Measurements from ENCODE around the gene RBBP8NL.

The RBBP8NL gene

DNA sequence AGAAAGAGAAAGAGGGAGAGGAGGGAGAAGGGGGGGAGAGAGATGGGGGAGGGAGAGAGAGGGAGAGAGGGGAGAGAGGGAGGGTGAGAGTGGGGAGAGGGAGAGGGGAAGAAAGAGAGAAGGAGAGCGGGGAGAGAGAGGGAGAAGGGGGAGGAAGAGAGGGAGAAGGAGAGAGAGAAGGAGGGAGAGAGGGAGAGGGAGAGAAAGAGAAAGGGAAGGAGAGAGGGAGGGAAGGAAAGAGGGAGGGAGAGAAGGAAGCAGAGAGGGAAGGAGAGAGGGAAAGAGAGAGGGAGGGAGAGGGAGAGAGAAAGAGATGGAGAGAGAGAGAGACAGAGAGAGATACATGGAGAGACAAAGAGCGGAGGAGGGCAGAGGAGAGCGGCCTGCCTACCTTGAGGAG is 24.6 kb upstream of the RBBP8NL start:
- H3K27ac ChIP-seq (ENCODE audit: low read depth, low read length): no peak overlapping the region

DNA sequence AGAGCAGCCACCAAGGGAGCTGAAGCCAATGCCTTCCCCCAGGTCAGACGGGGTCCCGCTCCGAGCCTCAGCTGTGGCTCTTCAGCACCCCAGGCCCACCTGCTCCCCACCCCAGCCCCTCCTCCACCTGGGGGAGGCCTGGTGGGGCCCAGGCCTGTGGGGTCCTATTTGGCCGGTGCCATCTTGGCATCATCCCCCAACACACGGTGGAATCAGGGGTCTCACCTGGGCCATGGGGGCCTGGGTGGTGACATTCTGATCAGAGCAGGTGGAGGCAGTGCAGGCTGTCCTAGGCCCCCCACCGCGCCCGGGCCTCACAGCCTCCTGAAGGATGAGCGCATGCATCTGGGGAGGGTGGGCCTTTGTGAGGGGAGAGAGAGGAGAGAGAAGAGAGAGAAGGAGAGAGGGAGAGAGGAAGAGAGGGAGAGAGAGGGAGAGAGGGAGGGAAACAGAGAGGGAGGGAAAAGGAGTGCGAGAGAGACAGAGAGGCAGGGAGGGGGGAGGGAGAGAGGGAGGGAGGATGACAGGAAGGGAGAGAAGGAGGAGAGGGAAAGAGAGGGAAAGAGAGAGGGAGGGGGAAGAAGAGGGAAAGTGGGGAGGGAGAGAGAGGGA is 23.9 kb upstream of the RBBP8NL start:
- no peak overlapping the region for H3K4me3 ChIP-seq (ENCODE audit: low read depth, low read length)
- no peaks in the 10 kb centered on the region for H3K79me2 ChIP-seq (ENCODE audit: control insufficient read depth, insufficient read depth, low read length, unreplicated experiment)
- no peaks in the 10 kb centered on the region for H3K36me3 ChIP-seq (ENCODE audit: insufficient read depth, low read length)
- no peak overlapping the region for H2AFZ ChIP-seq (ENCODE audit: low read length, unreplicated experiment)
- no peak overlapping the region for H3K27ac ChIP-seq (ENCODE audit: low read depth, low read length)
- H3K4me1 ChIP-seq (ENCODE audit: control insufficient read depth, insufficient read depth, low read length, unreplicated experiment): no peaks in the 10 kb centered on the region
- H3K27me3 ChIP-seq (ENCODE audit: insufficient read depth, low read length): peaks cover 28% of the 10 kb centered on the region

More for the DNA sequence above, 24.6 kb upstream of the RBBP8NL start:
- Histone ChIP-seq H3K27me3 (ENCODE audit: insufficient read depth, low read length) (peaks cover 28% of the 10 kb centered on the region), H3K79me2 (ENCODE audit: control insufficient read depth, insufficient read depth, low read length, unreplicated experiment) (no peaks in the 10 kb centered on the region), H2AFZ (ENCODE audit: low read length, unreplicated experiment) (no peak overlapping the region), H3K4me3 (ENCODE audit: low read depth, low read length) (no peak overlapping the region), H3K36me3 (ENCODE audit: insufficient read depth, low read length) (no peaks in the 10 kb centered on the region), H3K4me1 (ENCODE audit: control insufficient read depth, insufficient read depth, low read length, unreplicated experiment) (no peaks in the 10 kb centered on the region)

DNA sequence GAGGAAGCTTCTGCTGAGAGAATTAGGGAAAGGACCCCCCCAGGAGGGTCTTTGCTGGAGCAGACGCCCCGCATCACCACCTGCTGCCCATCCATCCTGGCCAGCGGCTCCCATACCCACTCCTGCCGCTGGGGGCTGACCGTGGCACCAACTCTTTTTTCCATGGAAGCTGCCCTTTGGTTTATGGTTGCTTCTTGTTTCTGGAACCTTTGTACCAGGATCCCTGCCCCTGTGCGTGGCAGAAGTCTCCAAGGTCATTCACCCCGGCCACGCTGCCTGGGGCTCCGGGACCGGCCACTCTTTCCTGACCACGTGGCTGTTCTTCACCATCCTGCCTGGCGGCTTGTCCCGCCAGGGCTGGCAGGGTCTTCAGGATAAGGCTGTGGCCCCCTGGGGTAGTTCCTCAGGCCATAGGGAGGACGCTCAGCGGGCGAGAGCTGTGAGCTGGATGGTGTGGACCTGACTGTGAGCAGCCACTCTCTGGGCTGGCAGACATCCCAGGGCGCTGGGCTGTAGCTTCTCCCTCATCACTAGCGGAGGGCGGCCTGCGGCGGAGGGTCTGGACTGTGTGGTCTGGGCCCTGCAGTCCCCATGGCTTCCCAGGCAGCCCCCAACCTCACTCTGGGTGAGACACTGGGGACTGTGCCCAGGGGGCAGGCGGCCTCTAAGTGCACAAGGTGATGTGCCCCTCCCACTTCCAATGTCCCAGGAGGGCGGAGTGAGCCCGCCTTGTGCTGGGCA is 22.8 kb upstream of the RBBP8NL start:
- H2AFZ ChIP-seq (ENCODE audit: low read length, unreplicated experiment): no peak overlapping the region
- no peaks in the 10 kb centered on the region for H3K4me1 ChIP-seq (ENCODE audit: control insufficient read depth, insufficient read depth, low read length, unreplicated experiment)
- no peaks in the 10 kb centered on the region for H3K79me2 ChIP-seq (ENCODE audit: control insufficient read depth, insufficient read depth, low read length, unreplicated experiment)
- no peak overlapping the region for H3K27ac ChIP-seq (ENCODE audit: low read depth, low read length)
- no peak overlapping the region for H3K4me3 ChIP-seq (ENCODE audit: low read depth, low read length)
- peaks cover 28% of the 10 kb centered on the region for H3K27me3 ChIP-seq (ENCODE audit: insufficient read depth, low read length)
- no peaks in the 10 kb centered on the region for H3K36me3 ChIP-seq (ENCODE audit: insufficient read depth, low read length)

DNA sequence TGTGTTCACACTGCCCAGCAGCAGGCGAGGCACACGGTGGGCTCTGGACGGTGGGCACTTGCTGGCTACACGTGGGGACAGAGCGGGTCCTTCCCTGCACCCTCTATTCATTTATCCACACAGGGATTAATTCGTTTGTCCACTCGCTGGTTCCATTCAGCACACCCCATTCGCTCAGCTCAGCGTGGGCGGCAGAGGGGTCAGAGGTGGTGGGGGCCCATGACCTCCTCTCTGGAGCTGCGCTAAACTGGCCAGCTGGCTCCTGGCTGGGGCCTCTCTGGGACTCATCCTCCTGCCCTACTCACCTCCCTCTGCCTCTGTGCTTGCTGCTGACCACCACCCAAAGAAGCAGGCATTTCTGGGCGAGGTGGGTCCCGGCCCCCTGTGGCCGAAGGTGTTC is 21.4 kb upstream of the RBBP8NL start:
- H3K4me1 ChIP-seq (ENCODE audit: control insufficient read depth, insufficient read depth, low read length, unreplicated experiment): no peaks in the 10 kb centered on the region
- no peak overlapping the region for H3K4me3 ChIP-seq (ENCODE audit: low read depth, low read length)
- no peak overlapping the region for H2AFZ ChIP-seq (ENCODE audit: low read length, unreplicated experiment)
- H3K36me3 ChIP-seq (ENCODE audit: insufficient read depth, low read length): no peaks in the 10 kb centered on the region
- H3K27me3 ChIP-seq (ENCODE audit: insufficient read depth, low read length): peaks cover 28% of the 10 kb centered on the region
- no peaks in the 10 kb centered on the region for H3K79me2 ChIP-seq (ENCODE audit: control insufficient read depth, insufficient read depth, low read length, unreplicated experiment)
- no peak overlapping the region for H3K27ac ChIP-seq (ENCODE audit: low read depth, low read length)

DNA sequence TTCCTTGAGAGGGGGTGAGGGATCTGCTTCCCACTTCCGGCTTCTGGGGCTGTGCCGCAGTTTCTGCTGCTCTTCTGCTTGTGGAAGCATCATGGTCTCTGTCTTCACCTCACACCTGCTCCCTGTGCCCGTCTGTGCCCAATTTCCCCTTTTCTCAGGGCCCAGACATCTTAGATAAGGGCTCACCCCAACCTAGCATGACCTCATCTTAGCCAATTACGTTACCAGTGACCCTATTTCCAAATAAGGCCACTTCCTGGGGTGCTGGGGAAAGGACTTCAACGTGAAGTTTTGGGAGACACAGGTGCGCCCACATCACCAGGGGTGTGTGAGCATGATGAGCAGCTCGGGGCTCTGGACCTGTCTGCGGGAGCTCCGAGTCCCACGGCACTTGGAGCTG is 20.7 kb upstream of the RBBP8NL start:
- no peak overlapping the region for H2AFZ ChIP-seq (ENCODE audit: low read length, unreplicated experiment)
- no peaks in the 10 kb centered on the region for H3K36me3 ChIP-seq (ENCODE audit: insufficient read depth, low read length)
- H3K4me3 ChIP-seq (ENCODE audit: low read depth, low read length): no peak overlapping the region
- peaks cover 28% of the 10 kb centered on the region for H3K27me3 ChIP-seq (ENCODE audit: insufficient read depth, low read length)
- no peak overlapping the region for H3K27ac ChIP-seq (ENCODE audit: low read depth, low read length)
- no peaks in the 10 kb centered on the region for H3K79me2 ChIP-seq (ENCODE audit: control insufficient read depth, insufficient read depth, low read length, unreplicated experiment)
- H3K4me1 ChIP-seq (ENCODE audit: control insufficient read depth, insufficient read depth, low read length, unreplicated experiment): no peaks in the 10 kb centered on the region

DNA sequence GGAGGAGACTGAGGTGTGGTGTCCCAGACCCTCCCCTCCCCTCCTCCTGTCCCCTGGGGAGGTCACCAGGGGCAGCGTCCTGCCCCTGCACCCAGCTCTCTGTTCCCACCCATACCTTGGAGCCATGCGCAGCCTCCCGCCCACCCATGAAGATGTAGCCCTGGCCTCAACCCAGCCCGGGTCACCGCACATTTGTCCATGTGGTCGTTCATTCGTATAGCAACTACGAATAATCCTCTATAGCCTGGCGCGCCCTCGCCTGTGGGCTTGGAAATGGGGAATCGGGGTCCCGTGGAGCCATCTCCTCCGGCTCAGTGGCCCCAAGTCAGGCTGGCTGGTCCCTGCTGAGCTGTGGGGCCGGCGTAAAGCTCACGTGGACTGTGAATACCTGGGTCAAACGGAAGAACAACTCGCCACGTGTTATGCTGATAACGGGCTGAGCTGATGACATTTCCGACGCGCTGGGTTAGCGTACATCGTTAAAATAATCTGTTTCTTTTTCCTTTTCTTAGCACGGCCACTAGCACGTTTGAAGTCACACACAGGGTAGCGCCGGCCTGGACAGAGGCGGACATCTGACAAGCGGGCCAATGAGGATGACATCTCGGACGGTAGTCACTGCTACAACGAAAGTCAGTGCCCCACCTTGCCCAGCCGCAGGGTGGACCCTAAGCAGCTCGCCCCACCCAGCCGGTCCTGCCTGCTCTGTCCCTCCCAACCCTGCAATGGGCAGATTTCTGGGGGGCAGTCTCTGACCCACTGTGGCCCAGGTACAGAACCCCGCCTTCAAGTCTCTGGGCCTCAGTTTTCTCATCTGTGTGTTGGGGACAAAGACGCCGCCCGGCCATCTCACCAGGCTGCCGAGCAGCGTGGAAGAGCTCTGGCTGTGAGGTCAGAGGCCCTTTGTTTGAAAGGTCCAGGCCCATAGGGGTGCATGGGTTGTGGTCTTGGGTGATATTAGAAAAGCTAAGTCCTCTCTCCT is 19.8 kb upstream of the RBBP8NL start:
- no peak overlapping the region for H2AFZ ChIP-seq (ENCODE audit: low read length, unreplicated experiment)
- no peak overlapping the region for H3K27ac ChIP-seq (ENCODE audit: low read depth, low read length)
- no peaks in the 10 kb centered on the region for H3K36me3 ChIP-seq (ENCODE audit: insufficient read depth, low read length)
- no peaks in the 10 kb centered on the region for H3K4me1 ChIP-seq (ENCODE audit: control insufficient read depth, insufficient read depth, low read length, unreplicated experiment)
- H3K27me3 ChIP-seq (ENCODE audit: insufficient read depth, low read length): peaks cover 22% of the 10 kb centered on the region
- H3K4me3 ChIP-seq (ENCODE audit: low read depth, low read length): no peak overlapping the region
- H3K79me2 ChIP-seq (ENCODE audit: control insufficient read depth, insufficient read depth, low read length, unreplicated experiment): no peaks in the 10 kb centered on the region

DNA sequence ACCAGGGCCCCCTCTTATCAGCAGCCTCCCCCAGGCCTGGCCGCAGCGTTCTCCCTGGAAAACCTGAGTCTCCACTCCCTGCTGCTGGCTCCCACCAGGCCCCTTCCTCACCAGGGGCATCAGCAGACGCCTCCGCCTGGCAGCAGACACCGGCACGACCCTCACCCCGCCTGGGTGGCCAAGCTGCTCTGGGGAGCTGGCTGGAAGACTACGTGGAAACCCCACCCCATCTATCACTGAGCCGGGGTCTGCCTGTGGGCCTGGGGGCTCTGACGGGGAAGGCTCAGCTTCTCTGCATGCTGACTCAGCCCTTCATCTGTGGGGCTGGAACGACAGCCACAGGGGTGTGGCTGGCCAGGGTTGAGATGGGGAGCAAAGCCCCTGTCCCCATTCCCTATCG is 19.1 kb upstream of the RBBP8NL start:
- no peaks in the 10 kb centered on the region for H3K79me2 ChIP-seq (ENCODE audit: control insufficient read depth, insufficient read depth, low read length, unreplicated experiment)
- H3K27me3 ChIP-seq (ENCODE audit: insufficient read depth, low read length): peaks cover 23% of the 10 kb centered on the region
- no peak overlapping the region for H2AFZ ChIP-seq (ENCODE audit: low read length, unreplicated experiment)
- no peaks in the 10 kb centered on the region for H3K36me3 ChIP-seq (ENCODE audit: insufficient read depth, low read length)
- no peak overlapping the region for H3K27ac ChIP-seq (ENCODE audit: low read depth, low read length)
- H3K4me3 ChIP-seq (ENCODE audit: low read depth, low read length): no peak overlapping the region
- H3K4me1 ChIP-seq (ENCODE audit: control insufficient read depth, insufficient read depth, low read length, unreplicated experiment): no peaks in the 10 kb centered on the region

DNA sequence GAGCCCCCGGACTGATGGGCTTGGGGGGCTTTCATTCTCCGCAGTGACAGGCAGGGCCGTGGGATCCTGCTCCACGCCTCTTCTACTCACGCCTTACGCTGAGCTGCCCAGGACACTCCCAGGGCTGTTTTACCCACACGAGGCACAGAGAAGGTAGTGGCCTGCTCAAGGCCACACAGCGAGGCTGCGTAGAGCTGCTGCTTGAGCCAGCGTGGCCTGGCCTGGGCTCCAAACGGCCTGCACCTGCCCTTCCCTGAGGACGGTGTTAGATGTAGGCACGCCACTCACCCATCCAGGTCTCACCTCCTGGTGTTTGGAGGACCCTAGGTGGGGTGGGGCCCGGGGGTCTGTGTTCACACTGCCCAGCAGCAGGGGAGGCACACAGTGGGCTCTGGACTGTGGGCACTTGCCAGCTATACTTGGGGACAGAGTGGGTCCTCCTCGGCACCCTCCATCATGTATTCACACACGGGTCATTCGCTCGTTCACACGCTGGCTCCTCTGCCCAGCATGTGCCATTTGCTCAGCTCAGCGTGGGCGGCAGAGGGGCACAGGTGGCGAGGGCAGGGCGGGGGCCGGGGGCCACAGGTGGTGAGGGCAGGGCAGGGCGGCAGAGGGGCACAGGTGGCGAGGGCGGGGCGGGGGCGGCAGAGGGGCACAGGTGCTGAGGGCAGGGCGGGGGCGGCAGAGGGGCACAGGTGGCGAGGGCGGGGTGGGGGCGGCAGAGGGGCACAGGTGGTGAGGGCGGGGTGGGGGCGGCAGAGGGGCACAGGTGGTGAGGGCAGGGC is 18.4 kb upstream of the RBBP8NL start:
- Histone ChIP-seq H3K27me3 (ENCODE audit: insufficient read depth, low read length) (peaks cover 23% of the 10 kb centered on the region), H3K27ac (ENCODE audit: low read depth, low read length) (no peak overlapping the region), H2AFZ (ENCODE audit: low read length, unreplicated experiment) (no peak overlapping the region), H3K79me2 (ENCODE audit: control insufficient read depth, insufficient read depth, low read length, unreplicated experiment) (no peaks in the 10 kb centered on the region), H3K4me3 (ENCODE audit: low read depth, low read length) (no peak overlapping the region), H3K4me1 (ENCODE audit: control insufficient read depth, insufficient read depth, low read length, unreplicated experiment) (no peaks in the 10 kb centered on the region), H3K36me3 (ENCODE audit: insufficient read depth, low read length) (no peaks in the 10 kb centered on the region)

DNA sequence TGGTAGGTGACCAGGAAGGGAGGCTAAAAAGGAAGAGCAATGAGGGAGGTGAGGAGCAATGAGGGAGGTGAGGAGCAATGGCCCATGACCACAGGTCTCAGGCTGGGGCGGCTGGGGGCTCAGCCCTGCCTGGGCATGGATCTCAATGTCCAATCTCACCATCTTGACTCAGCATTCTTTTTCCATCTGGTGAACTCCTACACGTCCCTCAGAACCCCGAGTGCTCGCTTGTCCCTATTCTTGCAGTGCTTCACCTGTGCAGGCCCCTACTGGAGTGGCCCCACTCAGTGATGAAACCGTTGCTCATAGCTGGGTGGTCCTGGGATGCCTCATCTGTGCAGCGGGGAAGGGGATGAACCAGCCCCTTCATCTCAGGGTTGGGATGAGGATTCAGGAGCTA is 16.9 kb upstream of the RBBP8NL start:
- Histone ChIP-seq H3K27ac (ENCODE audit: low read depth, low read length) (no peak overlapping the region), H3K27me3 (ENCODE audit: insufficient read depth, low read length) (peaks cover 22% of the 10 kb centered on the region; the same call in 1 of the 2 replicates), H3K36me3 (ENCODE audit: insufficient read depth, low read length) (no peaks in the 10 kb centered on the region), H3K79me2 (ENCODE audit: control insufficient read depth, insufficient read depth, low read length, unreplicated experiment) (no peaks in the 10 kb centered on the region), H3K4me3 (ENCODE audit: low read depth, low read length) (no peak overlapping the region), H3K4me1 (ENCODE audit: control insufficient read depth, insufficient read depth, low read length, unreplicated experiment) (no peaks in the 10 kb centered on the region), H2AFZ (ENCODE audit: low read length, unreplicated experiment) (no peak overlapping the region)

DNA sequence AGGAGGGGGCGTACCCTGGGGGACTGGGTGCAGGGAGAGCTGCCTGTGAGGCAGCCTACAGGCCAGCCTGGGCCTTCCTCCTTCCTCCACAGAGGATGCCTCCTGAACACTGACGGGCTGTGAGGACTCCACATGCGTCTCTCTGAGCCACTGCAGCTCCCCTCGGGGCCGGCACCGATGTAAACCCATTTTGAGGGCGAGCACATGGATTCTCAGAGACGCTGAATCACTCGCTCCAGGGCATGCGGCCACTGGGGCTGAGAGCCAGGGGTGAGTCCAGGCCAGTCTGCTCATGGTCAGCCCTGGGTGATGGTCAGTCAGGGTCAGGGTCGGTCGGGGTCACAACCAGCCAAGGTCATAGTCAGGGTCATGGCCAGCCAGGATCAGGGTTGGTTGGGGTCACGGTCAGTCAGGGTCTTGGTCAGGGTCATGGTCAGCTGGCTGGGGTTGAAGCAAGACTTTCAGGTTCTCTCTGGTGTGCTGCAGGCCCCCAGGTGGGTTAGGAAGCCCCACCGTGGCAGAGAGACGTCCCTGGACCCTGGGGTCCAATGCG is 14.7 kb upstream of the RBBP8NL start:
- Histone ChIP-seq H3K4me3 (ENCODE audit: low read depth, low read length) (no peak overlapping the region), H3K36me3 (ENCODE audit: insufficient read depth, low read length) (no peaks in the 10 kb centered on the region), H3K27me3 (ENCODE audit: insufficient read depth, low read length) (peaks cover 21% of the 10 kb centered on the region; the same call in 1 of the 2 replicates), H3K4me1 (ENCODE audit: control insufficient read depth, insufficient read depth, low read length, unreplicated experiment) (no peaks in the 10 kb centered on the region), H3K27ac (ENCODE audit: low read depth, low read length) (no peak overlapping the region), H2AFZ (ENCODE audit: low read length, unreplicated experiment) (no peak overlapping the region), H3K79me2 (ENCODE audit: control insufficient read depth, insufficient read depth, low read length, unreplicated experiment) (no peaks in the 10 kb centered on the region)

Data from ACC112 (cell line).